Activated CD4-positive, alpha-beta T cell treated with anti-CD3 and anti-CD28 coated beads for 1 hour (primary cell): ENCODE data around the gene CNFN.

ENCODE experiments used
- DNase-seq: peaks from one replicate; pipeline ENCODE4 v3.0.0-alpha.2; 2020

CNFN gene, protein sequence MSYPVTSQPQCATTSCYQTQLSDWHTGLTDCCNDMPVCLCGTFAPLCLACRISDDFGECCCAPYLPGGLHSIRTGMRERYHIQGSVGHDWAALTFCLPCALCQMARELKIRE

DNA sequence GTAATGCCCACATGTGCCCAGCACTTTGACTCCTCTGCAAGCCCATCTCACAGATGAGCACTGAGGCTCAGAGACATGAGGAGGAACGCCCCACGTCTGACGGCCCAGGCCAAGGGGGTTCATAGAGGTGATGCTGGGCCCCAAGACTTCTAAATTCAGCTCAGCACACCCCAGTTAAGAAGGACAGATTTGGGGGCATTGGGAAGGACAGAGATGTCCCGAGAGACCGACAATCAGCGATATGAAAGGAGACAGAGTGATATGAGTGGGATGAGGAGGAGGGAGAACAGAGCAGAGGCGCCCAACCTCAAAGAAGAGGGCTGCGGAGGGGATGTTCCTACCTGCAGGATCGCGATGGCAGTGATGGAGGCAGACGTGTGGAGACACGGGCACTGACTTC lies at the start of gene CNFN:
Gene CNFN (minus strand): TSS at position 399 of the 400 bp plus-strand sequence. CDS start 1,260 bp downstream, outside the sequence.
- no peak for DNase-seq

DNA sequence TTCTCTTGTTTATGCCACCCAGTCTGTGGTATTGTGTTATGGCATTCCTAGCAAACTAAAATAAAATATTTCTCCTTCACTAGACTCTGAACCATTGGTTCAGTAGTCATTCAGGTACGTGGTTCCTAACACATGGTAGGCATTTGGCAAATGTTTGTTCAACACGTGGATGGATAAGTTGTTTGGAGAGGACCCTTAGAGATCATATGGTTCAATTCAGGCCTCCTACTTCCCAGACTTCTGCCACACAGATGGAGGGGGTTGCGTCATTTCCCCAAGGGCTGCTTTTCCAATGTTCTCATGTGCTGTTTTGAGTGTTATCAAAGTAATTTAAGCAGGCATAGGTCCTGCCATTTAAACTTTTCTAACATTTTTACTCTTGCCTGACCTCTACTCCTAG lies 45.9 kb upstream of the CNFN start:
- DNase-seq: no peak

DNA sequence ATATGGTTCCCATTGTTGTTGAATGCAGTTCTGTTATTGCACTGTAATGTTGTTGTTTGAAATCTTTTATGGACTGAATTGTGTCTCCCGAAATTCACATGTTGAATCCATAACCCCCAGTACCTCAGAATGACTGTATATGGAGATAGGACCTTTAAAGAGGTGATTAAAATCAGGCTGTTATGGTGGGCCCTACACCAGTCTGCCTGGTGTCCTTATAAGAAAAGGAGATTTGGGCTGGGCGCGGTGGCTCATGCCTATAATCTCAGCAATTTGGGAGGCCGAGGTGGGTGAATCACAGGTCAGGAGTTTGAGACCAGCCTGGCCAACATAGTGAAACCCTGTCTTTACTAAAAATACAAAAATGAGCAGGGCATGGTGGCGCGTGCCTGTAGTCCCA lies 45.2 kb upstream of the CNFN start:
- no peak for DNase-seq

DNA sequence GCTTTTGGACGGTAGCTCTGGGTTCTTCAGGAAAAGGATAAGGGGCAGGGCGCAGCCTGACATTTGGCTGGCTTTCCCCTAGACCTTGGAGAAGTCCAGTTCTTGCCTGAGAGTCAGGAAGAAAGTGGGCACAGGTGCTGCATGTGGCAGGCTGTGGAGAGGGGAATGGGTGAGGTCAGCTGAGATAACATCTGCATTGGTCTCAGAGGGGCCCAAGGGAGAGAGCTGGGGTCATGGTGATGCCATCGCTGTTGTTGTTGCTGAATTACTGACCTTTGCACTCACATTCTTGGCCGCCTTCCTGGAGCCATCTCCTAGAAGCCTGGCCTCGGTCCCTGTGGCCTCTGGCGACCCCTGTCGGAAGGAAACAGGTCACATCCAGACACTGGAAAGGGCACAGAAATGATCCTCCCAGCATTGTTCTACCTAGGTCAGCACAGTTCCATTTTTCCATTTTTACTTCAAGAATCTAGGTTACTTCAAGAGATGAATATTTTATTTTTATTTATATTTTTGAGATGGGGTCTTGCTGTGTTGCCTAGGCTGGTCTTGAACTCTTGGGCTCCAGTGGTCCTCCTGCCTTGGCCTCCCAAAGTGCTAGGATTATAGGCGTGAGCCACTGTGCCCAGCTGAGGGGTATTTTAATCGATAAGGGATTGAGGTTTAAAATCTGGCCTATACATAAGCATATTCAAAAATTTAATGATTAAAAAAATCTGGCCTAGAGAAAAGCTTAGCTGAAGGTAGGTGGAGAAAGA lies 43.6 kb upstream of the CNFN start:
- DNase-seq: peak; percentile 39

DNA sequence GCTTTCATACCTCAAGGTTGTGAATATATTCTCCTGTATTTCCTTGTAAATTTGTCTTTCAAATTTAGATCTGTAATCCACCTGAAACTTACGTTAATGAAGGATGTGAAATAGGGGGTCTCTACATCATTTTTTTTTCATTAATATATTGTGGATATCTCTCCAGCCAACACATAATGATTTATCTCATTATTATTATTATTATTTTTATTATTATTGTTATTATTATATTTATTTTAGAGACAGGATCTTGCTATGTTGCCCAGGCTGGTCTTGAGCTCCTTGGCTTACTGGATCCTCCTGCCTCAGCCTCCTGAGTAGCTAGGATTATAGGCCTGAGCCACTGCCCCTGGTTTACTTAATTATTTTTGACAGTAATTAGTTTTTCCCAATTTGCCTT lies 41.4 kb upstream of the CNFN start:
- DNase-seq: no peak

GRCh38 chr19:42428676-42429075 lies 38.6 kb upstream of the CNFN start:
- DNase-seq: no peak

- DNase-seq: no peak
These were observed 37.2 kb upstream of the CNFN start, which contains the start of gene LIPE for GRCh38 chr19:42427313-42427712. TSS of gene LIPE (minus strand) at chr19:42427388. CDS start at chr19:42427149, 239 bp downstream.

DNA sequence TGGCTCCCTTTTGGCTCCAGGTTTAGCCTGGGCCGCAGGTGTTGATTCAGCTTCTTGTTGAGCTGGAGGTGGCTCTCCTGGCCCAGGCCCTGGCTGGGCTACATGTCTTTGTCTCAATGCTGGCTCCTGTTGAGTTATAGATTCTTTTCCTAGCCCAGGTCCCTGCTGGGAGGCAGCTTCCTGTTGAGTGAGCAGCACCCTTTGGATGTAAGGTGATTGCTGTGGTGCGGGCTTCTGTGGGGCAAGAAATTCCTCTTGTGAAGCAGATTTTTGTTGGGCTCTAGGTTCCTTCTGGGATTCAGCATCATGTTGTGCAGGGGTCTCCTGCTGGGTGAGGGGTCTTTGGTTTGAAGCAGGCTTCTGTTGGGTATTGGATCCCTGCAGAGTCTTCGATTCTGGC lies 36.5 kb upstream of the CNFN start:
- DNase-seq: no peak

GRCh38 chr19:42424712-42425131 lies 34.6 kb upstream of the CNFN start:
- DNase-seq: no peak

- no peak for DNase-seq
These were observed 34.2 kb upstream of the CNFN start for GRCh38 chr19:42424345-42424707.

DNA sequence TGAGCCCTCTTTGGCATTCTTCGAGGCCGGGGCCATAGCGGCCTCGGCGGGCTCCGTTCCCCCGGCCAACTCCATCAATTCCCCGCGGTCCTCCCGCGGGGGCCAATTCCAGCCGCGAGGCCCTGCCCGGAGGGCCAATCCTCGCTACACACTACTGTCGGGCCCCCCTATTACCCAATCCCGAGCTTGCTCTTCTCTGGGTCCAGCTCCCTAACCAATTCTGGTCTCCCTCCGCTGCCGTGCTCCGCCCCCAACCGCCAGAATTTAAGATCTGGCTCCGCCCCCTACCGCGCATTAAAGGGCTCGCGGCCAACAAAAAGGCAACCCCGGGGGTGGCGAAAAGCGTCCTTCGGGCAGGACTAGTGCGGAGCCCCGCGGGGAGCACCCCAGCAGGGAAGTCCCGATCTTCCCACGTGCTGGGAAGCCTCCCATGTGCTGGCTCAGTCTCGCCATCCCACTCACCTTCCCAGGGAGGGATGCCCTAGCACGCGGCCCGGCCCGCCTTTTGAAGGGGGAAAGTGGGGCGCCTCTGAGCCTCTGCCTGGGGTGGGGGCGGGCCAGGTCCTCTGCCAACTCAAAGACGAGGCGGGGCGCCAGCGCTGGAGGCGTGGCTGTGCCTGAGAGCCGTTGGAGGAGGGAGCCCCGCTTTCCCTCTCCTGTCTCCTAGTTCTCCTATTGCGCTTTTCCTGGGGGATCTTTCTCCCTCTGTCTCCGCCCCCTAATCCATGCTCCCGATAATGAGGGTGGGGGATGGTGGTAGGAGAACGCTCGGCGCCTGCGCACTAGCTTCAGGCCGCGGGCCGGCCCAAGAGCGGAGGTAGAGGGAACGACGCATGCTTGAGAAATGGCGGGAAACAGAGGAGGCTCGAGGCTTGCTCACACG lies 33.6 kb upstream of the CNFN start:
- DNase-seq: peak; percentile 88

DNA sequence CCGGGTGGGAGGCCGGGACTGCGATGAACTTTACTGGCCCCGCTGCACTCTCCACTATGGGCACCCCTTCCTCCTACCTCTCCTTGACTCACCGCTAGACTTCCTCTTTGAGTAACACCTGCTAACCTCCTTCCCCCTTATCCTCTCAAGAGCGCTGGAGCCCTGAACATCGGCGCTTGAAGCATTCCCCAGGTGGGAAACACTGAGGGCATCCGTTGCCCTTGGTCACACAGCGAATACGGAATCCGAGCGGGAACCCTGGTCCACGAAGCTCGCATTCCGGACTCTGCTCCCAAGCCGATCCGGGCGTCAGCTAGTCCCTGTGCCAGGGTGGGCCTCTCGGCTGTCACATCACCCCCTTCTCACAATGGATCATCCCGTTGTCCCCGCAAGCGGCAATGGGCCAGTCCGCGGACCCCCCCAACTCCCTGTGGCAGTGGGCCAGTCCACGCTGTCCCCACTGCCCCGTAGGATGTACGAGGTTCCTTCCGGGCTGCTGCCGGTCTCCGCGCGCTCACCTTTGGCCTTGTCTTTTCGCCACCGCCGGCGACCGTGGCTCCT lies 32.9 kb upstream of the CNFN start:
- peak; percentile 33 for DNase-seq

GRCh38 chr19:42422092-42422900 lies 32.2 kb upstream of the CNFN start:
- no peak for DNase-seq

DNA sequence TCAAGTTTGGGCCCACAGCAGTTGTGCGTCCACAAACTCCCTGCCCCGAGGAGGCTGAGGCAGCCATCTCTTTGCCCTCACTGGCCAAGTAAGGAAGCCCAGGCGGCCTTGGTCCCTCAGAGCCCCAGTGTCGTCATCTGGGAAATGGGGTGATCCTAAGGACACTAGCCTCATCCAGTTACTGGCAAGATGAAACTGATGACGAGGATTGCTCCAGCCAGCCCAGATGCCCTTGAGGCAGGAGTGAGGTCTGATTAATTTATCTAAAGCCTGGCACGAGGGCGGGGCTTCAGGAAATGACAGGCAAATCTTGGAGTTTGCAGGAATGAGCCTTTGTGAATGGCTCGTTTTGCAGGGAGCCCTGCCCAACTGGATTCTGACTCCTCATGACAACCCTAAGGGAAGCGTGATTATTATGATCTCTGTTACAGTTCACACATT lies 31.5 kb upstream of the CNFN start:
- DNase-seq: no peak

DNA sequence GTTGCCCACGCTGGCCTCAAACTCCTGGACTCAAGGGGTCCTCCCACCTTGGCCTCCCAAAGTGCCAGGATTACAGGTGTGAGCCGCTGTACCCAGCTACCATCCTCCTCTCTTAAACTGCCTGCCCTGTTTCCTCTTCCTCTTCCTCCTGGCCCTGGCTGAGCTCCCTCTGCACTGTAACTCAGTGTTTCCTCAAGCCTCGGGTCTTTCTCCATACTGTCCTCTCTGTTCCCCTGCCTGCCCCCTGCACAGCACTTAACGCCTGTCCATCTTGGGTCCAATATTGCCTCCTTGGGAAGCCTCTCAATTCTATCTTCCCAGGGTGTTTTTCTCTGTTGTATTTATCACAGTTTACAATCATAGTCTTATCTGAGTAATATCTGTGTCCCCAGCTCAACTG lies 31.0 kb upstream of the CNFN start:
- DNase-seq: no peak

GRCh38 chr19:42420055-42420544 lies 30.0 kb upstream of the CNFN start:
- DNase-seq: peak; percentile 63

- DNase-seq: no peak
These were observed 29.2 kb upstream of the CNFN start for GRCh38 chr19:42419309-42419708.

- DNase-seq: no peak
These were observed 22.6 kb upstream of the CNFN start for GRCh38 chr19:42412661-42413076.

DNA sequence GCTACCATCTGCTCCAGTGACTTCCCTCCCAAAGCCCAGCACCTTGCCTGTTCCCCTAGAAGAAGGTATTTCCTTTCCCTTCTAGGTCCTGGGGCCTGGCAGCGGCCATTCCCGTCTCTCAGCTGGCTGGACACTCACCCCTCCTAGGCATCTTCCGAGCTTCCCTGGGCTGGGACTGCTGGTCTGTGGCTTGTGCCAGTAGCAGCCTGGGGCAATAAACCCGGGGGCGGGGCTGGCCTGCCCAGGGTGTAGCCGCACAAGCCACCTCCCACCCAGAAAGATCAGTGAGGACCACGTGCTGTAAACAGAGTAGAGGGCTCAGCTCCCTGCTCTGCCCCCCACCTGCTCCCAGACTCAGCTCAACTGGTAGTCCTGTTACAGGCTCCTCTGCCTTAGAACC lies 22.1 kb upstream of the CNFN start:
- no peak for DNase-seq

DNA sequence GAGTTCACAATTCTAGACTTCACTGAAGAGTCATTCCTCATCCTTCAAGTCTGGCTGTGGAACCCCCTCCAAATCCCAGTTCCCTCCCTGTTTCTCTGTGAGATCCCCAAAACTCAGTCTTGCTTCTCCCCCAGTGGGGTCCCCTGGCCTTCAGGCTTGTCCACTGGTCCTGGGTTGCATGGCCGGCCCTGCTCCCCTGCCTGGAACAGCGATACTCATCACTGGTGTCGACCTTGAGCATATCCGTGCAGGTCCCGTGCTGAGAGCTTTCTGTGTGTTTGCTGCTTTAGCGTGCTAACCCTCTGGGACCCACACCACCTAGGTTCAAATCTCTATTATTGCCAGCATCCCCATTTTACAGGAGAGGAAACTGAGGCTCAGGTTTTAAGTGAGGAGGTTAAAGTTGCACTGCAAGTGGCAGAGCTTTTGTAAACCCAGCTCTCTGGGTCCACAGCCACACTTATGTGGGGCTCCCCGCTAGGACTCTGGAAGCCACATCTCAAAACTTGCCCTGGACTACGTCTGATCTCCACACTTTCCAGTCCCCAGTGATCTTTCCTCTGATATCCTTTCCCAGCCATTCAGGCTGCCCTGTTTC lies 21.6 kb upstream of the CNFN start:
- DNase-seq: no peak

DNA sequence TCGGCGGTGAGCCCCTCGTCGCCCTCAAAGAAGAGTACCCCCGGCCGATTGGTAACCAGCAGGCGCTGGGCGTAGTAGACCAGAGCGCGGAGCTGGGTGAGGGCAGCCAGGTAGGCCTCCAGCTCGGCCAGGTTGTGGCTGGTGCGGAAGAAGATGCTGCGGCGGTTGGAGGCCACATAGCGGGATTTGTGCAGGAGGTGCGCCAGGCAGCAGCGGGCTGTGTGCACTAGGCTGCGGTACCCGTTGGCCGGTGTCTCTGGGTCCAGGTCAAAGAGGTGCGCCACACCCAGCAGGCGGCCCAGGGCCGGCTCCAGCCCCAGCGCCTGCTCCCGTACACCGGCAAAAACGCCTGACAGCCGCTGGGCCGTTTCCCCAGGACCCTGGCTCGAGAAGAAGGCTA lies 20.3 kb upstream of the CNFN start:
- DNase-seq: no peak

- DNase-seq: no peak
These were observed 19.4 kb upstream of the CNFN start for GRCh38 chr19:42409477-42409876.
